NB4 (cell line): ENCODE data around the gene PPP1R3G.

Experiments
- MAX ChIP-seq: IDR thresholded peaks from 2 replicates; pipeline ENCODE4 v1.6.1; 2011; ENCODE audit warnings: low read depth, low read length
- TF ChIP-seq, protein P1 (sequence below): IDR thresholded peaks from one replicate; pipeline ENCODE4 v1.5.1; 2012; ENCODE audit warnings: low read depth, low read length

- TF ChIP-seq, protein P1, sequence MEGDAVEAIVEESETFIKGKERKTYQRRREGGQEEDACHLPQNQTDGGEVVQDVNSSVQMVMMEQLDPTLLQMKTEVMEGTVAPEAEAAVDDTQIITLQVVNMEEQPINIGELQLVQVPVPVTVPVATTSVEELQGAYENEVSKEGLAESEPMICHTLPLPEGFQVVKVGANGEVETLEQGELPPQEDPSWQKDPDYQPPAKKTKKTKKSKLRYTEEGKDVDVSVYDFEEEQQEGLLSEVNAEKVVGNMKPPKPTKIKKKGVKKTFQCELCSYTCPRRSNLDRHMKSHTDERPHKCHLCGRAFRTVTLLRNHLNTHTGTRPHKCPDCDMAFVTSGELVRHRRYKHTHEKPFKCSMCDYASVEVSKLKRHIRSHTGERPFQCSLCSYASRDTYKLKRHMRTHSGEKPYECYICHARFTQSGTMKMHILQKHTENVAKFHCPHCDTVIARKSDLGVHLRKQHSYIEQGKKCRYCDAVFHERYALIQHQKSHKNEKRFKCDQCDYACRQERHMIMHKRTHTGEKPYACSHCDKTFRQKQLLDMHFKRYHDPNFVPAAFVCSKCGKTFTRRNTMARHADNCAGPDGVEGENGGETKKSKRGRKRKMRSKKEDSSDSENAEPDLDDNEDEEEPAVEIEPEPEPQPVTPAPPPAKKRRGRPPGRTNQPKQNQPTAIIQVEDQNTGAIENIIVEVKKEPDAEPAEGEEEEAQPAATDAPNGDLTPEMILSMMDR = no peak
- no peak for TF ChIP-seq MAX
Measured at GRCh38 chr6:5044866-5045265, 40.3 kb upstream of the PPP1R3G start.
